HepG2 (cell line): ENCODE data around the gene C9orf85. TPM values are rescaled to one million over a fixed set of nuclear protein-coding genes. Genes with fewer than 3 reads are reported as not detected.

ENCODE experiments used
- FIP1L1 ChIP-seq: fragments of 200-400 bp; formaldehyde crosslinking; IDR thresholded peaks from 2 replicates; pipeline ENCODE4 v1.6.1; 2018; ENCODE audit warnings: low read depth, mild to moderate bottlenecking, low read length, moderate library complexity, borderline replicate concordance; ENCODE audit not compliant: insufficient read depth
- HOXA3 ChIP-seq: sonication (generic); formaldehyde crosslinking; IDR thresholded peaks from 2 replicates; pipeline ENCODE4 v1.5.0; 2020; ENCODE audit warnings: missing genetic modification reagents
- JARID2 ChIP-seq: sonication (generic); formaldehyde crosslinking; IDR thresholded peaks from 2 replicates; pipeline ENCODE4 v1.8.1; 2023; ENCODE audit warnings: missing genetic modification reagents, inconsistent platforms; ENCODE audit not compliant: insufficient replicate concordance
- MXD4 ChIP-seq: IDR thresholded peaks from 2 replicates; pipeline ENCODE4 v1.6.1; 2016; ENCODE audit warnings: mild to moderate bottlenecking, missing biosample characterization, missing genetic modification reagents
- NFRKB ChIP-seq: fragments of 450-650 bp; IDR thresholded peaks from 2 replicates; pipeline ENCODE4 v1.6.1; 2017
- PAX8 ChIP-seq: sonication (generic); formaldehyde crosslinking; IDR thresholded peaks from 2 replicates; pipeline ENCODE4 v1.8.0; 2022; ENCODE audit warnings: mild to moderate bottlenecking, missing genetic modification reagents, borderline replicate concordance
- SCMH1 ChIP-seq: sonication (generic); formaldehyde crosslinking; IDR thresholded peaks from 2 replicates; pipeline ENCODE4 v1.9.0; 2021; ENCODE audit warnings: missing genetic modification reagents, mild to moderate bottlenecking, borderline replicate concordance
- ZNF296 ChIP-seq: sonication (generic); formaldehyde crosslinking; conservative IDR thresholded peaks from 2 replicates; pipeline ENCODE4 v1.5.0; 2020; ENCODE audit warnings: mild to moderate bottlenecking, missing genetic modification reagents
- ZNF496 ChIP-seq: sonication (generic); formaldehyde crosslinking; IDR thresholded peaks from 2 replicates; pipeline ENCODE4 v1.8.1; 2023; ENCODE audit warnings: mild to moderate bottlenecking, moderate library complexity, missing genetic modification reagents; ENCODE audit not compliant: insufficient replicate concordance
- polyA plus RNA-seq, 8 experiments: library from polyadenylated mRNA; depleted of rRNA in 3 of 8; stranded (reverse) in 7 of 8; unstranded in 1 of 8; fragments of >200 nt; fragmentation: Illumina TruSeq in 4 of 8; extraction: Trizol in 4 of 8; gene quantifications; 2 replicates each; pipeline versions ENCODE4 v1.2.1 to v1.2.3, GENCODE V29; 2011 to 2016; ENCODE audit warnings: low read depth in 4 of 8, missing spikeins in 1 of 8, mixed read lengths in 1 of 8; ENCODE audit not compliant: insufficient read depth in 1 of 8
- total RNA-seq, 5 experiments: library from RNA; depleted of rRNA; stranded (reverse); fragments of >200 nt; fragmentation: Illumina TruSeq; extraction: Trizol; gene quantifications; 2 replicates each; pipeline ENCODE4 v1.2.3, GENCODE V29; 2016; ENCODE audit warnings: low read depth in 1 of 5
- TF ChIP-seq, protein P1 (sequence below): sonication (generic); formaldehyde crosslinking; IDR thresholded peaks from 2 replicates; pipeline ENCODE4 v1.4.0; 2020; ENCODE audit warnings: missing genetic modification reagents
- TF ChIP-seq, protein P2 (sequence below): sonication (generic); formaldehyde crosslinking; IDR thresholded peaks from 2 replicates; pipeline ENCODE4 v1.8.0; 2022; ENCODE audit warnings: mild to moderate bottlenecking, missing genetic modification reagents, moderate library complexity
- TF ChIP-seq, protein P3 (sequence below): sonication (generic); formaldehyde crosslinking; IDR thresholded peaks from 2 replicates; pipeline ENCODE4 v1.5.1; 2020; ENCODE audit warnings: mild to moderate bottlenecking, missing genetic modification reagents, moderate library complexity
- TF ChIP-seq, protein P4 (sequence below): sonication (generic); formaldehyde crosslinking; IDR thresholded peaks from 2 replicates; pipeline ENCODE4 v1.4.0; 2020; ENCODE audit warnings: mild to moderate bottlenecking, missing genetic modification reagents
- TF ChIP-seq, protein P5 (sequence below): sonication (generic); formaldehyde crosslinking; IDR thresholded peaks from 2 replicates; pipeline ENCODE4 v1.4.0; 2020; ENCODE audit warnings: mild to moderate bottlenecking, missing genetic modification reagents

C9orf85 gene
- total and polyA plus RNA-seq, 2 of the 13 experiments (the other 11 are each of a cell fraction or from before 2014, with no cell fraction given): 9.9 to 13.9 TPM

DNA sequence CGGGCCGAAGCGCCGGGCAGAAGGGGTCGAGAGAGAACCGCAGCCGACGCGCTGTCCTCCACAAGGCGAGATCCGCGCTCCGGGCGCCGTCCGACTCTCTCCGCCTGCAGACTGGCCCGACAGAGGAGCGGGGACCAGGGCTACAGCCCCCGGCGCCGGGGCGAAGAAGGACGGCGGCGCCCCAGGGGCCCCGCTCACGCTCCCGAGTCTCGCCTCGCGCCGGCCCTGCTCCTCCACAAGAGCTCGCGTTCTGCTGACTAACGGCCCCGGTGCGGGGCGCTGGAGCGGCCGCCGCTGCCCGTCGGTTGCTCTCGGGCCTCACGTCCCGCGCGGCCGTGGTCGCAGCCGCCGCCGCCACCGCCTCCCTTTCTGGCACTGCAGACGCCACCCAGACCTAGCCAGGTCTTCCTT, 784 bp upstream of the C9orf85 start (continued):
- TF ChIP-seq NFRKB (no peak), PAX8 (CRISPR knock-in tag) (no peak), HOXA3 (CRISPR knock-in tag) (peak; percentile 26; the same call in 1 of the 2 replicates), ZNF296 (CRISPR knock-in tag) (peak; percentile 22; the same call in 1 of the 2 replicates), FIP1L1 (no peak), JARID2 (CRISPR knock-in tag) (no peak), SCMH1 (CRISPR knock-in tag) (no peak), MXD4 (CRISPR knock-in tag) (no peak), ZNF496 (CRISPR knock-in tag) (no peak)
- TF ChIP-seq, protein P1, sequence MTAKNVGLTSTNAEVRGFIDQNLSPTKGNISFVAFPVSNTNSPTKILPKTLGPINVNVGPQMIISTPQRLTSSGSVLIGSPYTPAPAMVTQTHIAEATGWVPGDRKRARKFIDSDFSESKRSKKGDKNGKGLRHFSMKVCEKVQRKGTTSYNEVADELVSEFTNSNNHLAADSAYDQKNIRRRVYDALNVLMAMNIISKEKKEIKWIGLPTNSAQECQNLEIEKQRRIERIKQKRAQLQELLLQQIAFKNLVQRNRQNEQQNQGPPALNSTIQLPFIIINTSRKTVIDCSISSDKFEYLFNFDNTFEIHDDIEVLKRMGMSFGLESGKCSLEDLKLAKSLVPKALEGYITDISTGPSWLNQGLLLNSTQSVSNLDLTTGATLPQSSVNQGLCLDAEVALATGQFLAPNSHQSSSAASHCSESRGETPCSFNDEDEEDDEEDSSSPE: no peak
- TF ChIP-seq, protein P2, sequence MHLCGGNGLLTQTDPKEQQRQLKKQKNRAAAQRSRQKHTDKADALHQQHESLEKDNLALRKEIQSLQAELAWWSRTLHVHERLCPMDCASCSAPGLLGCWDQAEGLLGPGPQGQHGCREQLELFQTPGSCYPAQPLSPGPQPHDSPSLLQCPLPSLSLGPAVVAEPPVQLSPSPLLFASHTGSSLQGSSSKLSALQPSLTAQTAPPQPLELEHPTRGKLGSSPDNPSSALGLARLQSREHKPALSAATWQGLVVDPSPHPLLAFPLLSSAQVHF: 0 out of 2 replicates have a peak, but pooled peaks have one; percentile 4
- TF ChIP-seq, protein P3, sequence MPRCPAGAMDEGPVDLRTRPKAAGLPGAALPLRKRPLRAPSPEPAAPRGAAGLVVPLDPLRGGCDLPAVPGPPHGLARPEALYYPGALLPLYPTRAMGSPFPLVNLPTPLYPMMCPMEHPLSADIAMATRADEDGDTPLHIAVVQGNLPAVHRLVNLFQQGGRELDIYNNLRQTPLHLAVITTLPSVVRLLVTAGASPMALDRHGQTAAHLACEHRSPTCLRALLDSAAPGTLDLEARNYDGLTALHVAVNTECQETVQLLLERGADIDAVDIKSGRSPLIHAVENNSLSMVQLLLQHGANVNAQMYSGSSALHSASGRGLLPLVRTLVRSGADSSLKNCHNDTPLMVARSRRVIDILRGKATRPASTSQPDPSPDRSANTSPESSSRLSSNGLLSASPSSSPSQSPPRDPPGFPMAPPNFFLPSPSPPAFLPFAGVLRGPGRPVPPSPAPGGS: 0 out of 2 replicates have a peak, but pooled peaks have one; percentile 5
- TF ChIP-seq, protein P4, sequence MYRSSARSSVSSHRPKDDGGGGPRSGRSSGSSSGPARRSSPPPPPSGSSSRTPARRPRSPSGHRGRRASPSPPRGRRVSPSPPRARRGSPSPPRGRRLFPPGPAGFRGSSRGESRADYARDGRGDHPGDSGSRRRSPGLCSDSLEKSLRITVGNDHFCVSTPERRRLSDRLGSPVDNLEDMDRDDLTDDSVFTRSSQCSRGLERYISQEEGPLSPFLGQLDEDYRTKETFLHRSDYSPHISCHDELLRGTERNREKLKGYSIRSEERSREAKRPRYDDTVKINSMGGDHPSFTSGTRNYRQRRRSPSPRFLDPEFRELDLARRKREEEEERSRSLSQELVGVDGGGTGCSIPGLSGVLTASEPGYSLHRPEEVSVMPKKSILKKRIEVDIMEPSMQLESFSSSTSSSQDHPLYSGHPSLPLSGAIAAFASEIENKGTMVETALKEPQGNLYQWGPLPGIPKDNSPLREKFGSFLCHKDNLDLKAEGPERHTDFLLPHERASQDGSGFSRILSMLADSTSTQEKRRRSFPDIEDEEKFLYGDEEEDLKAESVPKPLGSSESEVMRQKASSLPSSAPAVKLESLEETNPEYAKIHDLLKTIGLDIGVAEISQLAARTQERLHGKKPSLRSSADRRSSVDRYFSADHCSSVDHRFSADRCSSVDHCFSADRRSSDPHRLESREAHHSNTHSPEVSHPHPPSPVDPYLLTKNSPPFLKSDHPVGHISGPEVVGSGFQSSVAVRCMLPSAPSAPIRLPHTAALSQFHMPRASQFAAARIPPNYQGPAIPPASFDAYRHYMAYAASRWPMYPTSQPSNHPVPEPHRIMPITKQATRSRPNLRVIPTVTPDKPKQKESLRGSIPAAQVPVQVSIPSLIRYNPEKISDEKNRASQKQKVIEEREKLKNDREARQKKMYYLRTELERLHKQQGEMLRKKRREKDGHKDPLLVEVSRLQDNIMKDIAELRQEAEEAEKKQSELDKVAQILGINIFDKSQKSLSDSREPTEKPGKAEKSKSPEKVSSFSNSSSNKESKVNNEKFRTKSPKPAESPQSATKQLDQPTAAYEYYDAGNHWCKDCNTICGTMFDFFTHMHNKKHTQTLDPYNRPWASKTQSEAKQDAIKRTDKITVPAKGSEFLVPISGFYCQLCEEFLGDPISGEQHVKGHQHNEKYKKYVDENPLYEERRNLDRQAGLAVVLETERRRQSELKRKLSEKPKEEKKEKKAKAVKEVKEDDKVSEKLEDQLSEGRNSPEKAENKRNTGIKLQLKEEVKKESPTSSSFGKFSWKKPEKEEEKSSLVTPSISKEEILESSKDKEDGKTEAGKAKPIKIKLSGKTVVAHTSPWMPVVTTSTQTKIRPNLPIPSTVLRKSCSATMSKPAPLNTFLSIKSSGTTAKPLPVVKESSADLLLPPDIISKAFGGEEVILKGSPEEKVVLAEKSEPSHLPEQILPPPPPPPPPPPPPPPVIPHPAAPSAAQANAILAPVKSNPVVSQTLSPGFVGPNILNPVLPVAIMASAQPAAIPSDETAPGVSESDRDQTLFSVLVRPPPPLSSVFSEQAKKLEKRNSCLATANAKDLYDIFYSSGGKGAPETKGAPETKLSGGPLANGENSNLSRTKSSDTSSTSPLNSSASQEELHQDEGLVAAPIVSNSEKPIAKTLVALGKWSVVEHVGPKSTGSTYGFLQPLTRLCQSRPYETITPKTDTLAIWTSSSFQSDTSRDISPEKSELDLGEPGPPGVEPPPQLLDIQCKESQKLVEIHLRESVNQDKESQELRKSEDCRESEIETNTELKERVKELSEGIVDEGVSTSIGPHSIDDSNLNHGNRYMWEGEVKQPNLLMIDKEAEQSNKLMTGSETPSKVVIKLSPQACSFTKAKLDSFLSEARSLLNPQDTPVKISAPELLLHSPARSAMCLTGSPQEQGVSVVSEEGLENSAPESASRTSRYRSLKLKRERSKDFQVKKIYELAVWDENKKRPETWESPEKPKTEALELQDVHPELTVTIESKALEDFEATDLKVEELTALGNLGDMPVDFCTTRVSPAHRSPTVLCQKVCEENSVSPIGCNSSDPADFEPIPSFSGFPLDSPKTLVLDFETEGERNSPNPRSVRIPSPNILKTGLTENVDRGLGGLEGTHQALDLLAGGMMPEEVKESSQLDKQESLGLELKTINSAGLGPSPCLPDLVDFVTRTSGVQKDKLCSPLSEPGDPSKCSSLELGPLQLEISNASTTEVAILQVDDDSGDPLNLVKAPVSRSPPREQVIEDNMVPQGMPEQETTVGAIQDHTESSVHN: peak; percentile 41; the same call in 1 of the 2 replicates
- TF ChIP-seq, protein P5, sequence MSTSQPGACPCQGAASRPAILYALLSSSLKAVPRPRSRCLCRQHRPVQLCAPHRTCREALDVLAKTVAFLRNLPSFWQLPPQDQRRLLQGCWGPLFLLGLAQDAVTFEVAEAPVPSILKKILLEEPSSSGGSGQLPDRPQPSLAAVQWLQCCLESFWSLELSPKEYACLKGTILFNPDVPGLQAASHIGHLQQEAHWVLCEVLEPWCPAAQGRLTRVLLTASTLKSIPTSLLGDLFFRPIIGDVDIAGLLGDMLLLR: 0 out of 2 replicates have a peak, but pooled peaks have one; percentile 35
